Calu3 (cell line): ENCODE results near the gene SRP72. TPM values are rescaled to one million over a fixed set of nuclear protein-coding genes. Genes with fewer than 3 reads are reported as not detected.

Experiments
- Bru-seq: library from RNA; stranded (reverse); fragments of 400-500 nt; gene quantifications from one replicate; lab custom pipeline; 2021; lab: Mats Ljungman, UMichigan
- BruChase-seq, 2 experiments: library from RNA; stranded (reverse); fragments of 400-500 nt; gene quantifications; one replicate each; lab custom pipeline; 2021; lab: Mats Ljungman, UMichigan
- BruUV-seq: library from RNA; stranded (reverse); fragments of 400-500 nt; replicated peaks from 2 replicates; lab custom pipeline; 2021; lab: Mats Ljungman, UMichigan
- CTCF ChIA-PET: fragments of 300-600 bp; sonication (Branson Sonifier 250); formaldehyde crosslinking; loops from one replicate; lab custom pipeline; 2022; ENCODE audit warnings: antibody characterized with exemption; lab: Charles Lee
- DNase-seq: peaks from one replicate; pipeline ENCODE4 v3.0.0; 2022
- H3K27ac Mint-ChIP-seq: one replicate; pipeline ENCODE4 v1.8.0; 2022; ENCODE audit warnings: mixed read lengths; ENCODE audit not compliant: unreplicated experiment
- H3K27me3 Mint-ChIP-seq: one replicate; pipeline ENCODE4 v1.8.0; 2022; ENCODE audit warnings: mixed read lengths; ENCODE audit not compliant: unreplicated experiment
- H3K36me3 Mint-ChIP-seq: one replicate; pipeline ENCODE4 v1.8.0; 2022; ENCODE audit warnings: mild to moderate bottlenecking, moderate library complexity, mixed read lengths; ENCODE audit not compliant: insufficient read depth, unreplicated experiment
- H3K4me1 Mint-ChIP-seq: one replicate; pipeline ENCODE4 v1.8.0; 2022; ENCODE audit warnings: mild to moderate bottlenecking, low read depth, mixed read lengths; ENCODE audit not compliant: unreplicated experiment
- H3K4me3 Mint-ChIP-seq: one replicate; pipeline ENCODE4 v1.8.0; 2022; ENCODE audit warnings: mild to moderate bottlenecking, low read depth, moderate library complexity, mixed read lengths; ENCODE audit not compliant: unreplicated experiment
- H3K9me3 Mint-ChIP-seq: one replicate; pipeline ENCODE4 v1.8.0; 2022; ENCODE audit warnings: low read depth, mixed read lengths; ENCODE audit not compliant: unreplicated experiment
- intact Hi-C: fragments of 100-400 bp; cut with micrococcal nuclease; formaldehyde crosslinking; loops from one replicate; pipeline ENCODE4 v1.10.0; 2022; ENCODE audit not compliant: unreplicated experiment
- long read RNA-seq: library from polyadenylated mRNA; stranded (forward); transcript quantifications from one replicate; pipeline ENCODE4 v2.0.0, GENCODE V29; 2022
- total RNA-seq: library from RNA; stranded (reverse); gene quantifications from 2 replicates; pipeline ENCODE4 v1.2.3, GENCODE V29; 2022
- TF ChIP-seq, protein P1 (sequence below): fragments of 200-600 bp; IDR thresholded peaks from one replicate; pipeline ENCODE4 v1.8.0; 2022; ENCODE audit warnings: antibody characterized with exemption; ENCODE audit not compliant: unreplicated experiment

SRP72 gene, protein sequence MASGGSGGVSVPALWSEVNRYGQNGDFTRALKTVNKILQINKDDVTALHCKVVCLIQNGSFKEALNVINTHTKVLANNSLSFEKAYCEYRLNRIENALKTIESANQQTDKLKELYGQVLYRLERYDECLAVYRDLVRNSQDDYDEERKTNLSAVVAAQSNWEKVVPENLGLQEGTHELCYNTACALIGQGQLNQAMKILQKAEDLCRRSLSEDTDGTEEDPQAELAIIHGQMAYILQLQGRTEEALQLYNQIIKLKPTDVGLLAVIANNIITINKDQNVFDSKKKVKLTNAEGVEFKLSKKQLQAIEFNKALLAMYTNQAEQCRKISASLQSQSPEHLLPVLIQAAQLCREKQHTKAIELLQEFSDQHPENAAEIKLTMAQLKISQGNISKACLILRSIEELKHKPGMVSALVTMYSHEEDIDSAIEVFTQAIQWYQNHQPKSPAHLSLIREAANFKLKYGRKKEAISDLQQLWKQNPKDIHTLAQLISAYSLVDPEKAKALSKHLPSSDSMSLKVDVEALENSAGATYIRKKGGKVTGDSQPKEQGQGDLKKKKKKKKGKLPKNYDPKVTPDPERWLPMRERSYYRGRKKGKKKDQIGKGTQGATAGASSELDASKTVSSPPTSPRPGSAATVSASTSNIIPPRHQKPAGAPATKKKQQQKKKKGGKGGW
- total RNA-seq = 75.2 and 78.0 TPM in 2 replicates
- percentile 83 among the genes with signal in this experiment for Bru-seq, nascent RNA
- BruChase-seq, experiment 1, labeled RNA remaining after a 6-hour chase = percentile 87 among the genes with signal in this experiment
- BruChase-seq, experiment 2, labeled RNA remaining after a 2-hour chase = percentile 80 among the genes with signal in this experiment
- long read RNA-seq, full-length matches to known transcripts = 38 of 44 reads
- long read RNA-seq, partial matches to known transcripts = 3 of 44 reads
- long read RNA-seq, other reads (novel, unspliced or antisense) = 3 of 44 reads

DNA sequence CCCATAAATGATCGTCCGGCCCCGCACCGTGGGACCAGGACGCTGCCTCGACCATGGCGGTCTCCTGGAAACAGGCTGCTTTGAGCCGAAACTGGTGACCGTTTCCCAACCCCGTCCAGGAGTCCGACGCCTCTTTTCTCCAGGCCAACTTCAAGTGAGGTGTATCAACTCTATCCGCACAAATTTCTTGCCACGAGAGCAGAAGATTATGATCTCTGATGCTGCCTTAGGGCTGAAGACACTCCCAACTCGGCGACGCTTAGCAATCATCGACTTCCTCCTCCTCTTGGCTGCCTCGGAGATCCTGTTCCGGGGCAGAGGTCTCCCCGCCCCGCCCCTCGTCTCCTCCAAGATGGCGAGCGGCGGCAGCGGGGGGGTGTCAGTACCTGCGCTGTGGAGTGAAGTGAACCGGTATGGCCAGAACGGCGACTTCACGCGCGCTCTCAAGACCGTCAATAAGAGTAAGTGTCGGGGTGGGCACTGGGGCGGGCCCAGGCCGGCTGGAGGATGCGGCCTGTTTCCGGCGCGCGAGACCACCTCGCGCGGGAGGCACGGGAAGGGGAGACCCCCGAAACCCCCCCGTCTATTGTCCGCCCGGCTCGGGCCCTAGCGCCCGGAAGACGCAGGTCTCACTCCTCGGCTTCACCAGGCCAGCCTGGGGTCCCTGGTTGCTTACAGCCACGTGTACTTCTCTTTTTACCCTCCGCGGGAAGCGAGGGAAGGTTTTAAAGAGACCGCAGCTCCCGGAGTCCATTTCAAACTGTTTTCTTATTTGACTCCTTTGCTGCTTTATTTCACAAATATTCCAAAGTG lies at the start of gene SRP72:
TSS of gene SRP72 (plus strand) at position 334 of the 813 bp plus-strand sequence. CDS start at position 353, 19 bp downstream.
- peak within 1 kb of the TSS; percentile 100 for H3K27ac Mint-ChIP-seq
- H3K36me3 Mint-ChIP-seq = peaks cover 45% of the 10 kb centered on the region
- H3K4me3 Mint-ChIP-seq = peak within 1 kb of the TSS; percentile 99
- TF ChIP-seq, protein P1, sequence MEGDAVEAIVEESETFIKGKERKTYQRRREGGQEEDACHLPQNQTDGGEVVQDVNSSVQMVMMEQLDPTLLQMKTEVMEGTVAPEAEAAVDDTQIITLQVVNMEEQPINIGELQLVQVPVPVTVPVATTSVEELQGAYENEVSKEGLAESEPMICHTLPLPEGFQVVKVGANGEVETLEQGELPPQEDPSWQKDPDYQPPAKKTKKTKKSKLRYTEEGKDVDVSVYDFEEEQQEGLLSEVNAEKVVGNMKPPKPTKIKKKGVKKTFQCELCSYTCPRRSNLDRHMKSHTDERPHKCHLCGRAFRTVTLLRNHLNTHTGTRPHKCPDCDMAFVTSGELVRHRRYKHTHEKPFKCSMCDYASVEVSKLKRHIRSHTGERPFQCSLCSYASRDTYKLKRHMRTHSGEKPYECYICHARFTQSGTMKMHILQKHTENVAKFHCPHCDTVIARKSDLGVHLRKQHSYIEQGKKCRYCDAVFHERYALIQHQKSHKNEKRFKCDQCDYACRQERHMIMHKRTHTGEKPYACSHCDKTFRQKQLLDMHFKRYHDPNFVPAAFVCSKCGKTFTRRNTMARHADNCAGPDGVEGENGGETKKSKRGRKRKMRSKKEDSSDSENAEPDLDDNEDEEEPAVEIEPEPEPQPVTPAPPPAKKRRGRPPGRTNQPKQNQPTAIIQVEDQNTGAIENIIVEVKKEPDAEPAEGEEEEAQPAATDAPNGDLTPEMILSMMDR = no peak
- BruUV-seq = no TSS peak
- DNase-seq = peak; percentile 82
- H3K4me1 Mint-ChIP-seq = peaks cover 22% of the 10 kb centered on the region
- intact Hi-C loops = no loop called here
- H3K27me3 Mint-ChIP-seq = no peaks in the 10 kb centered on the region
- CTCF ChIA-PET = interaction anchor here (1.2 kb wide), 1 partner anchor 519 kb away, joined by 4 read pairs; no protein-coding TSS in a partner anchor
- H3K9me3 Mint-ChIP-seq = no peaks in the 10 kb centered on the region

DNA sequence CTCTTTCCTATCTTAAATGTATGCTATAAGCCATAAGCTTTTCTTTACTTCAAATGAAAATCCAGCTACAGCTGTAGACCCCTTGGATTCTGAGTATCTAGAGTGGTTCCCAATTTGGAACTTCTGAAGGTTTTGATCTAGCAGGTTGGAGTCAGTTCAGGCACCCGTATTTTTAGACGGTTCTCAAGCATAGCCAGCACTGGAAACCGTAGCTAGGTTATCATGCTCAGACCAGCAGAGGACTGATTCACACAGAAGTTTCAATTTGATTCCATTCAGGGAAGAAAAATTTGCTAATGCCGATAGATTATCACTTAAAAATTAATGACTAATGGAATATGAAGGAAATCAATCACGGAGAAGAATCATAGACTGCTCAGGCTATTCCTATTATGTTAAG lies 43.2 kb upstream of the SRP72 start:
- CTCF ChIA-PET = interaction anchor here (0.6 kb wide), 1 partner anchor 196 kb away, joined by 3 read pairs; no protein-coding TSS in a partner anchor
- no peaks in the 10 kb centered on the region for H3K27me3 Mint-ChIP-seq
- no peak overlapping the region for H3K4me3 Mint-ChIP-seq
- H3K9me3 Mint-ChIP-seq = no peaks in the 10 kb centered on the region
- no peak overlapping the region for H3K27ac Mint-ChIP-seq
- TF ChIP-seq, protein P1 = no peak
- DNase-seq = no peak
- intact Hi-C loops = no loop called here
- H3K4me1 Mint-ChIP-seq = peaks cover 12% of the 10 kb centered on the region
- no peaks in the 10 kb centered on the region for H3K36me3 Mint-ChIP-seq
- BruUV-seq = no TSS peak

DNA sequence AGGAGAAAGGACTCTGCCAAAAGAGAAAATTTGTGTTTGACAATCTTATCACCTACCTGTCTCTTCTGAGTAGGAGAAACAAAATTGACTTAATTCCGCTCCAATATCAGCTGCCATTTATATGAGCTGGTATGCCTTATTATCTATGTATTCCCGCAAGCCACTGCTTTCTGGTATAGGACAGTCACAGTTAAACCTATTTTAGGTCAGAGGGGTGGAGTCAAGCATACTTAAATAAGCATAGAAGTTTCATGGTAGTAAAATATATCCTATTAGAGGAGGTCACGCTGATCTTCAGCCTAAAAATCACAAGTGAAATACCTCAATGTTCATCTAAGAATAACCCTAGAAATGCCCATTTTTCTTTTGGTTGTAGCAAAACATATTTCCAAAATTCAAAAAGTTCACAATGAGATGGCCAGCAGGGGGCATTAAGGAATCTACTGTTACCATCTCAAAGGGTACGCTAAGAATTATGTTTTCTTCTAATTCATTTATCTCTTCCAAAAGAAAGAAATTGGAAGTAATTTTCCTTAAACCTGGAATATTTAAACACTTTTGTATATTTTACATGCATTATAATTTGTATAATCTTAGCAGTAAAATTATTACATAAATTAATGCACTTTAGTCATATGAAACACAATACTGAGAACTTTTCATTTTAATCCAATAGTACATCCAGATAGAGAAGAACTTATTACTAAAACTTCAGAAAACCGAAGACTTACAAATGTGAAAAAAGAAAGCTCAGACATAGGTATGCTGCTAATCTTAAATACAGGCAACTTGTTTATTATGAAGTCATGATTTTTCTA lies 42.5 kb upstream of the SRP72 start:
- H3K27me3 Mint-ChIP-seq = no peaks in the 10 kb centered on the region
- CTCF ChIA-PET = interaction anchor here (0.6 to 1.6 kb wide), 2 partner anchors 11 to 195 kb away, joined by 3 to 6 read pairs; partner anchors contain the start of genes PAICS and PPAT
- H3K9me3 Mint-ChIP-seq = no peaks in the 10 kb centered on the region
- DNase-seq = peak; percentile 11
- intact Hi-C loops = no loop called here
- TF ChIP-seq, protein P1 = no peak
- peaks cover 10% of the 10 kb centered on the region for H3K4me1 Mint-ChIP-seq
- no TSS peak for BruUV-seq
- no peaks in the 10 kb centered on the region for H3K36me3 Mint-ChIP-seq
- H3K4me3 Mint-ChIP-seq = no peak overlapping the region
- no peak overlapping the region for H3K27ac Mint-ChIP-seq
